PC-3 (cell line): ENCODE data around the gene PDXK. TPM values are rescaled to one million over a fixed set of nuclear protein-coding genes. Genes with fewer than 3 reads are reported as not detected.

Experiments
- ATAC-seq: fragments of 200-7000 bp; cut with Tn5 transposase; 2 replicates; pipeline ENCODE4 v1.9.1; 2020; ENCODE audit warnings: mild to moderate bottlenecking, moderate library complexity
- BruUV-seq: library from RNA; stranded (reverse); fragments of 400-500 nt; replicated peaks from 2 replicates; lab custom pipeline; 2021; lab: Mats Ljungman, UMichigan
- CTCF ChIA-PET: fragments of 300-600 bp; sonication (Branson Sonifier 250); formaldehyde crosslinking; loops from one replicate; lab custom pipeline; 2022; ENCODE audit warnings: antibody characterized with exemption; lab: Charles Lee
- POLR2A ChIA-PET: fragments of 300-600 bp; sonication (Branson Sonifier 250); formaldehyde crosslinking; loops from one replicate; lab custom pipeline; 2022; ENCODE audit warnings: antibody characterized with exemption; ENCODE audit not compliant: unreplicated experiment; lab: Charles Lee
- DNase-seq: peaks from one replicate; pipeline ENCODE4 v3.0.0-alpha.2; 2015
- H2AFZ ChIP-seq: fragments of 300-600 bp; sonication (generic); 2 replicates; pipeline ENCODE4 v1.6.0; 2016; ENCODE audit warnings: antibody characterized with exemption, low read length
- H3F3A ChIP-seq: fragments of 300-600 bp; sonication (generic); one replicate; pipeline ENCODE4 v1.6.0; 2017; ENCODE audit warnings: antibody characterized with exemption, low read length, control low read depth, mild to moderate bottlenecking; ENCODE audit not compliant: unreplicated experiment
- H3K27ac ChIP-seq: fragments of 300-600 bp; sonication (generic); 2 replicates; pipeline ENCODE4 v1.5.1; 2016; ENCODE audit warnings: mild to moderate bottlenecking, low read length
- H3K27me3 ChIP-seq: fragments of 300-600 bp; sonication (generic); 2 replicates; pipeline ENCODE4 v1.6.1; 2016; ENCODE audit warnings: low read length, mixed read lengths
- H3K36me3 ChIP-seq: fragments of 300-600 bp; sonication (generic); 2 replicates; pipeline ENCODE4 v1.6.1; 2016; ENCODE audit warnings: low read depth, mixed run types, low read length, mixed read lengths
- H3K4me1 ChIP-seq: fragments of 300-600 bp; sonication (generic); 2 replicates; pipeline ENCODE4 v1.5.1; 2016; ENCODE audit warnings: low read length; ENCODE audit not compliant: insufficient read depth
- H3K4me2 ChIP-seq: fragments of 300-600 bp; sonication (generic); 2 replicates; pipeline ENCODE4 v1.6.0; 2016; ENCODE audit warnings: low read length
- H3K4me3 ChIP-seq: fragments of 300-600 bp; sonication (generic); 2 replicates; pipeline ENCODE4 v1.5.1; 2016; ENCODE audit warnings: mild to moderate bottlenecking, low read length, mixed read lengths
- H3K79me2 ChIP-seq: fragments of 300-600 bp; sonication (generic); 2 replicates; pipeline ENCODE4 v1.6.1; 2017; ENCODE audit warnings: low read length, mixed read lengths
- H3K9ac ChIP-seq: fragments of 300-600 bp; sonication (generic); 2 replicates; pipeline ENCODE4 v1.6.0; 2016; ENCODE audit warnings: mild to moderate bottlenecking, low read length
- H3K9me2 ChIP-seq: fragments of 300-600 bp; sonication (generic); replicated peaks from 2 replicates; pipeline ENCODE4 v1.6.1; 2016; ENCODE audit warnings: mixed run types, low read length, mixed read lengths
- H3K9me3 ChIP-seq: fragments of 300-600 bp; sonication (generic); 2 replicates; pipeline ENCODE4 v1.6.1; 2016; ENCODE audit warnings: low read length, mixed read lengths
- H4K20me1 ChIP-seq: fragments of 300-600 bp; sonication (generic); 2 replicates; pipeline ENCODE4 v1.6.1; 2016; ENCODE audit warnings: low read length, mixed read lengths
- EZH2 ChIP-seq: fragments of 300-600 bp; sonication (generic); IDR thresholded peaks from one replicate; pipeline ENCODE4 v1.6.1; 2017; ENCODE audit warnings: antibody characterized with exemption, mild to moderate bottlenecking, low read length; ENCODE audit not compliant: unreplicated experiment
- EZH2phosphoT487 ChIP-seq: fragments of 300-600 bp; sonication (generic); IDR thresholded peaks from 2 replicates; pipeline ENCODE4 v1.6.1; 2018; ENCODE audit warnings: mild to moderate bottlenecking, antibody characterized with exemption, low read length, borderline replicate concordance
- intact Hi-C: fragments of 100-400 bp; cut with micrococcal nuclease; formaldehyde crosslinking; loops from 2 replicates; pipeline ENCODE4 v1.9.0; 2023
- total RNA-seq: library from RNA; depleted of rRNA; stranded (reverse); fragments of >200 nt; gene quantifications from 2 replicates; pipeline ENCODE4 v1.2.3, GENCODE V29; 2014
- TF ChIP-seq, protein P1 (sequence below): fragments of 300-600 bp; sonication (generic); conservative IDR thresholded peaks from 2 replicates; pipeline ENCODE4 v1.5.1; 2017; ENCODE audit warnings: antibody characterized with exemption, low read depth, mild to moderate bottlenecking, low read length

Gene PDXK
- total RNA-seq, 1 experiment from 2014 or later = 464 TPM

DNA sequence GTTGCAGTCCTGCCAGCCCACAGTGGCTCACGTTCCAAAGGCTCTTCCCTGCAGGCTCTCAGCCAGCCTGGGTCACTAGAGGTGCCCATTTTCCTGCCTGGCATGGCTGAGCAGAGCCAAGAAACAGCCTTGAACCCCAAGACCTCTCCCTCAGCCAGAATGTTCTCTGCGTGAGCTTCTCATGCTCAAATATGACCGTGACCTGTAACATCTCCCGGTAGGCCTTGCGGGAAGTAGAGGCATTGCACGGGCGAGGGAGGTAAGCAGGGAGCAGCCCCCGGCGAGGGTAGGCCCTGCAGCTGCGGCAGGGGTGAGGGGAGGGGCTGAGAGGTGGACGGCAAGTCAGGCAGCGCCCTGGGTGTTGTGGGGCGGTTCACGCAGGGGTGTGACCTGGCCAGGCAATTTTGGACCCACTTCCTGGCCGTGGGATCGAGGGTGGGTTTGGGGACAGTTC, 90.4 kb downstream of the PDXK start:
- Histone ChIP-seq H3F3A (no peaks in the 10 kb centered on the region), H3K4me3 (no peak overlapping the region), H3K9me3 (no peaks in the 10 kb centered on the region), H3K27ac (no peak overlapping the region), H3K27me3 (no peaks in the 10 kb centered on the region), H3K36me3 (no peaks in the 10 kb centered on the region), H3K4me2 (no peak overlapping the region), H3K4me1 (peaks cover 6% of the 10 kb centered on the region; the same call in 1 of the 2 replicates), H3K79me2 (no peaks in the 10 kb centered on the region), H3K9me2 (no peaks in the 10 kb centered on the region), H2AFZ (no peak overlapping the region), H4K20me1 (no peaks in the 10 kb centered on the region), H3K9ac (no peak overlapping the region)
- no peak for ATAC-seq
- ChIA-PET CTCF (interaction anchor here (2.2 kb wide), 1 partner anchor 166 kb away, joined by 6 read pairs; no protein-coding TSS in a partner anchor), POLR2A (no interaction called here)
- no peak for TF ChIP-seq EZH2
- TF ChIP-seq EZH2phosphoT487 = no peak
- TF ChIP-seq, protein P1, sequence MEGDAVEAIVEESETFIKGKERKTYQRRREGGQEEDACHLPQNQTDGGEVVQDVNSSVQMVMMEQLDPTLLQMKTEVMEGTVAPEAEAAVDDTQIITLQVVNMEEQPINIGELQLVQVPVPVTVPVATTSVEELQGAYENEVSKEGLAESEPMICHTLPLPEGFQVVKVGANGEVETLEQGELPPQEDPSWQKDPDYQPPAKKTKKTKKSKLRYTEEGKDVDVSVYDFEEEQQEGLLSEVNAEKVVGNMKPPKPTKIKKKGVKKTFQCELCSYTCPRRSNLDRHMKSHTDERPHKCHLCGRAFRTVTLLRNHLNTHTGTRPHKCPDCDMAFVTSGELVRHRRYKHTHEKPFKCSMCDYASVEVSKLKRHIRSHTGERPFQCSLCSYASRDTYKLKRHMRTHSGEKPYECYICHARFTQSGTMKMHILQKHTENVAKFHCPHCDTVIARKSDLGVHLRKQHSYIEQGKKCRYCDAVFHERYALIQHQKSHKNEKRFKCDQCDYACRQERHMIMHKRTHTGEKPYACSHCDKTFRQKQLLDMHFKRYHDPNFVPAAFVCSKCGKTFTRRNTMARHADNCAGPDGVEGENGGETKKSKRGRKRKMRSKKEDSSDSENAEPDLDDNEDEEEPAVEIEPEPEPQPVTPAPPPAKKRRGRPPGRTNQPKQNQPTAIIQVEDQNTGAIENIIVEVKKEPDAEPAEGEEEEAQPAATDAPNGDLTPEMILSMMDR = no peak
- intact Hi-C loops = no loop called here
- BruUV-seq = no TSS peak
- no peak for DNase-seq

DNA sequence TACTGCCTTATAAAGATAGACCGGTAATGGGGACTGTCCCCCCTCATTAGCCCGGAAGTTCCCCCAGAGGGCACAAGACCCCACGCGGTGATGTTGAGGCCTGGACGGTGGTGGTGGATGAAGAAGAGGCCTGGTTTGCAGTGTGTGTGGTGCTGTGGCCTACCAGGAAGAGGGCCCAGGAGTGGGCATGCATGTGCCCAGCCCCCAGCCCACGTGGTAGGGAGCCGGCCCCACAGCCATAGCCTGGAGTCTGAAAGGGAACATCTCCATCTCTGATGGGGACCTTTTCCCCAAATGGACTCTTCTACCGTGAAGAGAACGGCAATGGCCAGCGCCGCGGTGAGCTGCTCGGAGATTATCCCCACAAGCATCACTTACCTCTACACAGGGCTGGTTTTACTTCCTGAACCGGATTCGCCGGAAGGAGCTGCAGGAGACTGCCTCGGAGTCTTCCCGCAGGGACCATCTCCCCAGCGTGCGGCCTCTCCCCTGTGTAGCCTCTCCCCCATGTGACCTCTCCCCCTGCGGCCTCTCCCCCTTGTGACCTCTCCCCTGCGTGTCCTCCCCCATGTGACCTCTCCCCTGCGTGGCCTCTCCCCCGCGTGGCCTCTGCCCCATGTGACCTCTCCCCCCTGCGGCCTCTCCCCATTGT, 91.0 kb downstream of the PDXK start:
- no peaks in the 10 kb centered on the region for H4K20me1 ChIP-seq
- H3K79me2 ChIP-seq = no peaks in the 10 kb centered on the region
- no peak overlapping the region for H3K27ac ChIP-seq
- DNase-seq (no peak), ATAC-seq (no peak)
- H3K4me1 ChIP-seq = peaks cover 12% of the 10 kb centered on the region
- no peak overlapping the region for H3K4me3 ChIP-seq
- no peaks in the 10 kb centered on the region for H3K27me3 ChIP-seq
- H3K36me3 ChIP-seq = no peaks in the 10 kb centered on the region
- TF ChIP-seq EZH2phosphoT487 (no peak), EZH2 (no peak)
- TF ChIP-seq, protein P1 = no peak
- no TSS peak for BruUV-seq
- POLR2A ChIA-PET = interaction anchor here (0.6 kb wide), 1 partner anchor 1454 kb away, joined by 3 read pairs; no protein-coding TSS in a partner anchor
- no peaks in the 10 kb centered on the region for H3K9me2 ChIP-seq
- H3K4me2 ChIP-seq = no peak overlapping the region
- intact Hi-C loops = loop anchor here (1.0 to 5.0 kb wide), 4 partner anchors 57 to 165 kb away; partner anchors contain the start of gene AGPAT3
- no peaks in the 10 kb centered on the region for H3F3A ChIP-seq
- no peak overlapping the region for H2AFZ ChIP-seq
- H3K9ac ChIP-seq = no peak overlapping the region
- CTCF ChIA-PET = interaction anchor here (0.7 to 2.2 kb wide), 2 partner anchors 70 to 165 kb away, joined by 3 to 6 read pairs; no protein-coding TSS in a partner anchor
- no peaks in the 10 kb centered on the region for H3K9me3 ChIP-seq
